ENCODE data around the gene ADIRF.
"Not testable (repeated sequence)": the region's sequence is repeated elsewhere in the genome, so short reads cannot be mapped to it uniquely, and the experiment has no call there.

The ADIRF gene

GRCh38 chr10:86972613-86973380, 4.5 kb downstream of the ADIRF start:
- no peak for DNase-seq (ENCODE audit: extremely low read depth, low read depth)
- H3K4me3 ChIP-seq (replicated peaks; ENCODE audit: low read depth, low read length), result no peak overlapping the region
- no peak for TF ChIP-seq CTCF (IDR thresholded peaks at IDR 0.05; ENCODE audit: low read depth, low read length, missing control alignments)

- no peak overlapping the region for H3K4me3 ChIP-seq (replicated peaks; ENCODE audit: low read depth, low read length)
- TF ChIP-seq CTCF (IDR thresholded peaks at IDR 0.05; ENCODE audit: low read depth, low read length, missing control alignments), result no peak
- DNase-seq (ENCODE audit: extremely low read depth, low read depth), result no peak
Observed at GRCh38 chr10:86974484-86974883, 6.2 kb downstream of the ADIRF start.

- no peak overlapping the region for H3K4me3 ChIP-seq (replicated peaks; ENCODE audit: low read depth, low read length)
- no peak for TF ChIP-seq CTCF (IDR thresholded peaks at IDR 0.05; ENCODE audit: low read depth, low read length, missing control alignments)
- no peak for DNase-seq (ENCODE audit: extremely low read depth, low read depth)
Observed at GRCh38 chr10:86976362-86977056, 8.2 kb downstream of the ADIRF start.

- DNase-seq (ENCODE audit: extremely low read depth, low read depth); H3K4me3 ChIP-seq (replicated peaks; ENCODE audit: low read depth, low read length): not testable (repeated sequence)
Observed at GRCh38 chr10:86978457-86978856, 10.2 kb downstream of the ADIRF start.

GRCh38 chr10:86979296-86979818, 11.1 kb downstream of the ADIRF start:
- no peak overlapping the region for H3K4me3 ChIP-seq (replicated peaks; ENCODE audit: low read depth, low read length)
- TF ChIP-seq CTCF (IDR thresholded peaks at IDR 0.05; ENCODE audit: low read depth, low read length, missing control alignments), result no peak
- DNase-seq (ENCODE audit: extremely low read depth, low read depth), result no peak

GRCh38 chr10:86979977-86980448, 11.7 kb downstream of the ADIRF start:
- no peak for DNase-seq (ENCODE audit: extremely low read depth, low read depth)
- no peak overlapping the region for H3K4me3 ChIP-seq (replicated peaks; ENCODE audit: low read depth, low read length)
- no peak for TF ChIP-seq CTCF (IDR thresholded peaks at IDR 0.05; ENCODE audit: low read depth, low read length, missing control alignments)

- DNase-seq (ENCODE audit: extremely low read depth, low read depth); H3K4me3 ChIP-seq (replicated peaks; ENCODE audit: low read depth, low read length): not testable (repeated sequence)
Observed at GRCh38 chr10:86981020-86981419, 12.7 kb downstream of the ADIRF start.
